ENCODE measurements around the gene IFT57. TPM values are rescaled to one million over a fixed set of nuclear protein-coding genes. Genes with fewer than 3 reads are reported as not detected.

The IFT57 gene
- total and polyA plus RNA-seq, 2 donors (not counting 1 experiment from before 2014, with no cell fraction given) = 53.6 to 94.4 TPM

DNA sequence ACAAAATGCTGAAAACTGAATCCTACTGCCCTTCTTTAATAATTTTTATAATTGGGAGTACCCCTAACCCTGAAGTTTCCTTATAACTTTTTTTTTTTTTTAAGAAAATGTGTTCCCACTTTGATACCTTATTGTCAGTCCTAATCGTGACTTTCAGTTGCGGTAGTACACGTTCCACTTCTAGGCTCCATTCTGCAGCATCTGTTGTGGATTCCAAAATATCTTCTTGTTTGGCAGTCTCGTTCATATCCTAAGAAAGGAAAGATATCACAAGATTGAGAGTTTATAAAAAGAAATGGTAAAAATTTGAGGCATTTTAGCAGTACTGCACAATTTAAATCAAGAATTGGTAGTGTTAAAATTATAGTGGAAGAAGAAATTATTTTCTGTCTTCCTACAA, 30.8 kb downstream of the IFT57 start:
- Histone ChIP-seq H3K4me2 (replicated peaks; ENCODE audit: low read depth, low read length, poor library complexity, severe bottlenecking) (no peak overlapping the region), H3K4me3 (ENCODE audit: control extremely low read depth in 1 of 5, extremely low read depth in 1 of 5, insufficient read depth in 1 of 5, low read depth in 2 of 5, low read length in 4 of 5) (no peak overlapping the region), H2AFZ (ENCODE audit: insufficient read depth, low read depth, low read length, poor library complexity, severe bottlenecking) (no peak overlapping the region), H3K4me1 (ENCODE audit: control insufficient read depth in 2 of 2, insufficient read depth in 2 of 2, low read length in 2 of 2) (no peaks in the 10 kb centered on the region), H3K27me3 (replicated peaks in 1 of 4; ENCODE audit: control extremely low read depth in 1 of 4, control insufficient read depth in 3 of 4, insufficient read depth in 4 of 4, low read length in 3 of 4) (no peaks in the 10 kb centered on the region), H3K36me3 (replicated peaks in 1 of 2; ENCODE audit: control extremely low read depth in 1 of 2, control insufficient read depth in 1 of 2, extremely low read depth in 1 of 2, insufficient read depth in 2 of 2, low read length in 1 of 2) (peaks cover 10 to 39% of the 10 kb centered on the region in 2 experiments), H4K20me1 (ENCODE audit: control insufficient read depth, insufficient read depth, low read length, poor library complexity, severe bottlenecking) (no peaks in the 10 kb centered on the region), H3K9ac (ENCODE audit: low read length) (no peak overlapping the region), H3K27ac (ENCODE audit: low read length in 2 of 2) (no peak overlapping the region), H3K79me2 (ENCODE audit: control insufficient read depth, insufficient read depth, low read length) (peaks cover 15% of the 10 kb centered on the region), H3K9me3 (ENCODE audit: control extremely low read depth in 1 of 3, control insufficient read depth in 2 of 3, insufficient read depth in 1 of 3, low read length in 2 of 3) (peaks cover 0 to 7% (median 2%) of the 10 kb centered on the region in 3 donors)
- POLR2A ChIA-PET = no interaction called here
- Mint-ChIP-seq H3K27me3 (no peaks in the 10 kb centered on the region), H3K4me3 (no peak overlapping the region), H3K9me3 (ENCODE audit: insufficient read depth) (no peaks in the 10 kb centered on the region), H3K4me1 (peaks cover 8% of the 10 kb centered on the region), H3K27ac (no peak overlapping the region)
- intact Hi-C loops (cut with micrococcal nuclease) = no loop called here
- CTCF ChIA-PET = no interaction called here
- WGBS (ENCODE audit: insufficient coverage) = no CpG with 5 or more reads among the region's 4 CpGs
- TF ChIP-seq EZH2 (IDR thresholded peaks at IDR 0.05; ENCODE audit: borderline replicate concordance, insufficient read depth, low read depth, low read length, poor library complexity, severe bottlenecking) = no peak
- TF ChIP-seq, protein P1, sequence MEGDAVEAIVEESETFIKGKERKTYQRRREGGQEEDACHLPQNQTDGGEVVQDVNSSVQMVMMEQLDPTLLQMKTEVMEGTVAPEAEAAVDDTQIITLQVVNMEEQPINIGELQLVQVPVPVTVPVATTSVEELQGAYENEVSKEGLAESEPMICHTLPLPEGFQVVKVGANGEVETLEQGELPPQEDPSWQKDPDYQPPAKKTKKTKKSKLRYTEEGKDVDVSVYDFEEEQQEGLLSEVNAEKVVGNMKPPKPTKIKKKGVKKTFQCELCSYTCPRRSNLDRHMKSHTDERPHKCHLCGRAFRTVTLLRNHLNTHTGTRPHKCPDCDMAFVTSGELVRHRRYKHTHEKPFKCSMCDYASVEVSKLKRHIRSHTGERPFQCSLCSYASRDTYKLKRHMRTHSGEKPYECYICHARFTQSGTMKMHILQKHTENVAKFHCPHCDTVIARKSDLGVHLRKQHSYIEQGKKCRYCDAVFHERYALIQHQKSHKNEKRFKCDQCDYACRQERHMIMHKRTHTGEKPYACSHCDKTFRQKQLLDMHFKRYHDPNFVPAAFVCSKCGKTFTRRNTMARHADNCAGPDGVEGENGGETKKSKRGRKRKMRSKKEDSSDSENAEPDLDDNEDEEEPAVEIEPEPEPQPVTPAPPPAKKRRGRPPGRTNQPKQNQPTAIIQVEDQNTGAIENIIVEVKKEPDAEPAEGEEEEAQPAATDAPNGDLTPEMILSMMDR (IDR thresholded peaks at IDR 0.05) = no peak
- DNase-seq = no peak
- ATAC-seq (ENCODE audit: low read depth) = no peak

DNA sequence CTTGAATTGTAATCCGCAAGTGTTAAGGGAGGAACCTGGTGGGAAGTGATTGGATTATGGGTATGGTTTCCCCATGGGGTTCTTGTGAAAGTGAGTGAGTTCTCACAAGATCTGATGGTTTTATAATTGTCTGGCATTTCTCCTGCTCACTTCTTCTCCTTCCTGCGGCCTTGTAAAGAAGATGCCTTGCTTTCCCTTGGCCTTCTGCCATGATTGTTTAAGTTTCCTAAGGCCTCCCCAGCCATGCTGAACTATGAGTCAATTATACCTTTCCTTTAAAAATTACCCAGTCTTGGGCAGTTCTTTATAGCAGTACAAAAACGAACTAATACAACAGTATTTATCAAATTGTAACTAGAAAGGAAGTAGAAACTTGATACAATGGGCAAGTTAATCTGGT, 31.9 kb downstream of the IFT57 start:
- Histone ChIP-seq H3K36me3 (replicated peaks in 1 of 2; ENCODE audit: control extremely low read depth in 1 of 2, control insufficient read depth in 1 of 2, extremely low read depth in 1 of 2, insufficient read depth in 2 of 2, low read length in 1 of 2) (peaks cover 13 to 48% of the 10 kb centered on the region in 2 experiments), H3K4me2 (replicated peaks; ENCODE audit: low read depth, low read length, poor library complexity, severe bottlenecking) (no peak overlapping the region), H4K20me1 (ENCODE audit: control insufficient read depth, insufficient read depth, low read length, poor library complexity, severe bottlenecking) (no peaks in the 10 kb centered on the region), H2AFZ (ENCODE audit: insufficient read depth, low read depth, low read length, poor library complexity, severe bottlenecking) (no peak overlapping the region), H3K9me3 (ENCODE audit: control extremely low read depth in 1 of 3, control insufficient read depth in 2 of 3, insufficient read depth in 1 of 3, low read length in 2 of 3) (peaks cover 2 to 8% (median 3%) of the 10 kb centered on the region in 3 donors), H3K4me1 (ENCODE audit: control insufficient read depth in 2 of 2, insufficient read depth in 2 of 2, low read length in 2 of 2) (no peaks in the 10 kb centered on the region), H3K4me3 (ENCODE audit: control extremely low read depth in 1 of 5, extremely low read depth in 1 of 5, insufficient read depth in 1 of 5, low read depth in 2 of 5, low read length in 4 of 5) (no peak overlapping the region), H3K79me2 (ENCODE audit: control insufficient read depth, insufficient read depth, low read length) (peaks cover 12% of the 10 kb centered on the region), H3K9ac (ENCODE audit: low read length) (no peak overlapping the region), H3K27me3 (replicated peaks in 1 of 4; ENCODE audit: control extremely low read depth in 1 of 4, control insufficient read depth in 3 of 4, insufficient read depth in 4 of 4, low read length in 3 of 4) (no peaks in the 10 kb centered on the region), H3K27ac (ENCODE audit: low read length in 2 of 2) (no peak overlapping the region)
- no peaks in the 10 kb centered on the region for H3K9me3 Mint-ChIP-seq (ENCODE audit: insufficient read depth)
- H3K27me3 Mint-ChIP-seq = no peaks in the 10 kb centered on the region
- WGBS (ENCODE audit: insufficient coverage) = 100% methylated on average over 1 of the region's 3 CpGs
- H3K4me3 Mint-ChIP-seq = no peak overlapping the region
- ATAC-seq (ENCODE audit: low read depth) = no peak
- intact Hi-C loops (cut with micrococcal nuclease) = no loop called here
- no peak for DNase-seq
- peaks cover 8% of the 10 kb centered on the region for H3K4me1 Mint-ChIP-seq
- TF ChIP-seq, protein P1 (IDR thresholded peaks at IDR 0.05) = no peak
- TF ChIP-seq EZH2 (IDR thresholded peaks at IDR 0.05; ENCODE audit: borderline replicate concordance, insufficient read depth, low read depth, low read length, poor library complexity, severe bottlenecking) = no peak
- ChIA-PET CTCF (no interaction called here), POLR2A (no interaction called here)
- no peak overlapping the region for H3K27ac Mint-ChIP-seq

All from B cell (primary cell).